ENCODE data around the gene TM7SF2. TPM values are rescaled to one million over a fixed set of nuclear protein-coding genes. Genes with fewer than 3 reads are reported as not detected.
A peak's percentile ranks its signal among the peaks of the same experiment; 100 is the strongest.

TM7SF2 gene
- total and polyA plus RNA-seq, 2 donors (not counting 1 experiment from before 2014, with no cell fraction given), result 23.9 to 28.5 TPM

GRCh38 chr11:65126624-65127274 lies 15.1 kb downstream of the TM7SF2 start:
- H3K27ac ChIP-seq (ENCODE audit: low read length in 2 of 2), result peak overlapping the region in 1 of 2 donors; percentile 7
- Mint-ChIP-seq H3K4me1 (peaks cover 47% of the 10 kb centered on the region), H3K9me3 (ENCODE audit: insufficient read depth) (no peaks in the 10 kb centered on the region), H3K27me3 (no peaks in the 10 kb centered on the region), H3K27ac (peak overlapping the region; percentile 15), H3K4me3 (no peak overlapping the region)
- ChIA-PET POLR2A (interaction anchor here (0.5 kb wide), 1 partner anchor 19 kb away, joined by 3 read pairs; no protein-coding TSS in a partner anchor), CTCF (interaction anchor here (4.4 kb wide), 1 partner anchor 15 kb away, joined by 20 read pairs; the partner anchor contains the start of gene TM7SF2)
- H3K4me1 ChIP-seq (ENCODE audit: control insufficient read depth in 2 of 2, insufficient read depth in 2 of 2, low read length in 2 of 2), result peaks cover 34 to 53% of the 10 kb centered on the region in 2 donors
- no peak for TF ChIP-seq CTCF (IDR thresholded peaks at IDR 0.05)
- TF ChIP-seq EZH2 (IDR thresholded peaks at IDR 0.05; ENCODE audit: borderline replicate concordance, insufficient read depth, low read depth, low read length, poor library complexity, severe bottlenecking), result no peak
- no peak overlapping the region for H3K9ac ChIP-seq (ENCODE audit: low read length)
- H3K27me3 ChIP-seq (replicated peaks in 1 of 4; ENCODE audit: control extremely low read depth in 1 of 4, control insufficient read depth in 3 of 4, insufficient read depth in 4 of 4, low read length in 3 of 4), result no peaks in the 10 kb centered on the region
- intact Hi-C loops (cut with micrococcal nuclease), result no loop called here
- H3K36me3 ChIP-seq (replicated peaks in 1 of 2; ENCODE audit: control extremely low read depth in 1 of 2, control insufficient read depth in 1 of 2, extremely low read depth in 1 of 2, insufficient read depth in 2 of 2, low read length in 1 of 2), result peaks cover 3 to 77% of the 10 kb centered on the region in 2 experiments
- ATAC-seq (ENCODE audit: low read depth) (no peak), DNase-seq (peak; percentile 8)
- H3K79me2 ChIP-seq (ENCODE audit: control insufficient read depth, insufficient read depth, low read length), result peaks cover 77% of the 10 kb centered on the region
- peaks cover 70% of the 10 kb centered on the region for H4K20me1 ChIP-seq (ENCODE audit: control insufficient read depth, insufficient read depth, low read length, poor library complexity, severe bottlenecking)
- WGBS (ENCODE audit: insufficient coverage), result 74% methylated on average over 4 of the region's 6 CpGs
- H3K4me2 ChIP-seq (replicated peaks; ENCODE audit: low read depth, low read length, poor library complexity, severe bottlenecking), result no peak overlapping the region
- no peak overlapping the region for H2AFZ ChIP-seq (ENCODE audit: insufficient read depth, low read depth, low read length, poor library complexity, severe bottlenecking)
- H3K4me3 ChIP-seq (ENCODE audit: control extremely low read depth in 1 of 5, extremely low read depth in 1 of 5, insufficient read depth in 1 of 5, low read depth in 2 of 5, low read length in 4 of 5), result no peak overlapping the region
- no peaks in the 10 kb centered on the region for H3K9me3 ChIP-seq (ENCODE audit: control extremely low read depth in 1 of 3, control insufficient read depth in 2 of 3, insufficient read depth in 1 of 3, low read length in 2 of 3)
